Effector memory CD8-positive, alpha-beta T cell (primary cell): ENCODE data around the gene AP1M2.

Source experiments
- ATAC-seq: fragments of 150-1000 bp; cut with Tn5 transposase; replicated peaks from 2 replicates; pipeline ENCODE4 v1.10.0; 2021; ENCODE audit warnings: mild to moderate bottlenecking, moderate library complexity
- DNase-seq, 3 experiments: peaks; one replicate each; pipeline ENCODE4 v3.0.0; 2021
- H3K27ac Mint-ChIP-seq, 2 donors: one replicate each; pipeline ENCODE4 v1.8.0; 2022; ENCODE audit warnings: mild to moderate bottlenecking in 2 of 2, mixed read lengths in 2 of 2, moderate library complexity in 2 of 2
- H3K27me3 Mint-ChIP-seq, 2 donors: one replicate each; pipeline ENCODE4 v1.8.0; 2022; ENCODE audit warnings: mixed read lengths in 2 of 2
- H3K36me3 Mint-ChIP-seq: one replicate; pipeline ENCODE4 v1.8.0; 2022; ENCODE audit warnings: mild to moderate bottlenecking, moderate library complexity, mixed read lengths; ENCODE audit not compliant: insufficient read depth
- H3K4me1 Mint-ChIP-seq, 2 donors: one replicate each; pipeline ENCODE4 v1.8.0; 2022; ENCODE audit warnings: low read depth in 2 of 2, mixed read lengths in 2 of 2
- H3K4me3 Mint-ChIP-seq, 2 donors: one replicate each; pipeline ENCODE4 v1.8.0; 2022; ENCODE audit warnings: mild to moderate bottlenecking in 2 of 2, mixed read lengths in 2 of 2, moderate library complexity in 2 of 2
- H3K9me3 Mint-ChIP-seq, 2 donors: one replicate each; pipeline ENCODE4 v1.8.0; 2022; ENCODE audit warnings: mixed read lengths in 2 of 2
- total RNA-seq, 9 experiments: gene quantifications; one replicate each; lab custom pipeline; 2026; lab: John Stamatoyannopoulos, UW

AP1M2 gene
- total RNA-seq, result 0 to 0.18 (median 0) reads per million in 9 experiments

GRCh38 chr19:10587022-10587838 is at the start of gene AP1M2:
TSS of gene AP1M2 (minus strand) at chr19:10587312. CDS start at chr19:10587231, 81 bp downstream.
- no peak for DNase-seq
- Mint-ChIP-seq H3K27me3 (peaks cover 0 to 9% of the 10 kb centered on the region in 2 donors), H3K27ac (no peak within 1 kb of the TSS), H3K4me3 (no peak within 1 kb of the TSS), H3K9me3 (no peaks in the 10 kb centered on the region), H3K36me3 (no peaks in the 10 kb centered on the region), H3K4me1 (peaks cover 13 to 16% of the 10 kb centered on the region in 2 donors)
- no peak for ATAC-seq

DNA sequence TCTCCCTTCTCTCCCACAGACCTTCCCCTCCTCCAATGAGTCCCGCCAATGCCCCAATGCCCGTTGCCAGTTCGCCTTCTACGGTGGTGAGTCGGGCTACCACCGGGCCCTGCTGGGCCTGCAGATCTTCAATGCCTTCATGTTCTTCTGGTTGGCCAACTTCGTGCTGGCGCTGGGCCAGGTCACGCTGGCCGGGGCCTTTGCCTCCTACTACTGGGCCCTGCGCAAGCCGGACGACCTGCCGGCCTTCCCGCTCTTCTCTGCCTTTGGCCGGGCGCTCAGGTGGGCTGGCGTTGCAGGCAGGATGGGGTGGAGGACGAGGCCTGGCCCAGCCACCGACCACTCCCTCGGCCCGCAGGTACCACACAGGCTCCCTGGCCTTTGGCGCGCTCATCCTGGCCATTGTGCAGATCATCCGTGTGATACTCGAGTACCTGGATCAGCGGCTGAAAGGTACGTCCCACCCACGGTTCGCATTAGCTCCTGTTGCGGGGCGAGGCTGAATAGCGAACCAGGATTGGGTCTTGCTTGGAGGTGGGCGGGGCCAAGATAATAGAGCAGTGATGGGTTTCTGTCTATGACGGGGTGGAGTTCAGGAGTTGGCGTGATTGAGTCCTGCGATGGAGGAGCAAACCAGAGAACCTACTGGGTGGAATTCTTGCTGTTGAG is 49.3 kb upstream of the AP1M2 start:
- Mint-ChIP-seq H3K4me1 (peaks cover 10 to 17% of the 10 kb centered on the region in 2 donors), H3K9me3 (no peaks in the 10 kb centered on the region), H3K4me3 (no peak overlapping the region), H3K27me3 (no peaks in the 10 kb centered on the region), H3K36me3 (peaks cover 91% of the 10 kb centered on the region), H3K27ac (no peak overlapping the region)
- DNase-seq (no peak), ATAC-seq (no peak)

DNA sequence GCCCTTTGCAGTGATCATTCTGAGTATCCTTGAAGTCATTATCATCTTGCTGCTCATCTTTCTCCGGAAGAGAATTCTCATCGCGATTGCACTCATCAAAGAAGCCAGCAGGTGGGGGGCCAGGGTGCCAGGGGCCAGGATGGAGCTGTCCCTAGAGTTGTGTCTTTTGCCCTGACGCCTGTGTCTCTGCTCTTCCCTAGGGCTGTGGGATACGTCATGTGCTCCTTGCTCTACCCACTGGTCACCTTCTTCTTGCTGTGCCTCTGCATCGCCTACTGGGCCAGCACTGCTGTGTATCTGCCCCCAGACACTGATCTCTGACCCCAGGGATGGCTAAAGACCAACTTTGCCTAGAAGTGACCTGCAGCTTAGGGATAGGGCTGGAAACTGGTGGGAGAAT is 47.9 kb upstream of the AP1M2 start:
- H3K27ac Mint-ChIP-seq, result no peak overlapping the region
- no peak overlapping the region for H3K4me3 Mint-ChIP-seq
- DNase-seq (no peak), ATAC-seq (no peak)
- H3K9me3 Mint-ChIP-seq, result no peaks in the 10 kb centered on the region
- peaks cover 10 to 21% of the 10 kb centered on the region in 2 donors for H3K4me1 Mint-ChIP-seq
- H3K27me3 Mint-ChIP-seq, result no peaks in the 10 kb centered on the region
- peaks cover 91% of the 10 kb centered on the region for H3K36me3 Mint-ChIP-seq

DNA sequence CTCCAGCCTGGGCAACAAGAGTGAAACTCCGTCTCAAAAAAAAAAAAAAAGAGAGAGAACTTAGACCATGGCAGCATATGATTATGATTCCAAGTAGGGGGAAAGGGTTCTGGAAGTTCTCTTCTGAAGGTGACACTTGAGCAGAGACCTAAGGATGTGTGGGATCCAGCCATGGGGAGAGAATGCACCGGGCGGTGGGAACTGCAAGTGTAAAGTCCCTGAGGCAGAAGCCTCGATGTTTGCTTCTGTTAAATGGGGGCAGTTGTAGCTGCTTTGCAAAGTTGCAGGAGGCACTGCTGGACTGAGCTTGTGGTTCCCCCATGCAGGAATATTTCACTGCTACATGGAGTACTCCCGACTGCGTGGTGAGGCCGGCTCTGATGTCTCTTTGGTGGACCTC is 47.3 kb upstream of the AP1M2 start:
- peaks cover 93% of the 10 kb centered on the region for H3K36me3 Mint-ChIP-seq
- H3K4me3 Mint-ChIP-seq, result no peak overlapping the region
- H3K27ac Mint-ChIP-seq, result no peak overlapping the region
- DNase-seq (no peak), ATAC-seq (no peak)
- no peaks in the 10 kb centered on the region for H3K9me3 Mint-ChIP-seq
- H3K27me3 Mint-ChIP-seq, result no peaks in the 10 kb centered on the region
- H3K4me1 Mint-ChIP-seq, result peaks cover 10 to 21% of the 10 kb centered on the region in 2 donors

GRCh38 chr19:10631874-10632273 is 44.8 kb upstream of the AP1M2 start:
- no peaks in the 10 kb centered on the region for H3K9me3 Mint-ChIP-seq
- no peak overlapping the region for H3K4me3 Mint-ChIP-seq
- H3K27ac Mint-ChIP-seq, result no peak overlapping the region
- ATAC-seq, result no peak
- peaks cover 4 to 14% of the 10 kb centered on the region in 2 donors for H3K4me1 Mint-ChIP-seq
- no peaks in the 10 kb centered on the region for H3K27me3 Mint-ChIP-seq
- H3K36me3 Mint-ChIP-seq, result peaks cover 95% of the 10 kb centered on the region
- no peak for DNase-seq

DNA sequence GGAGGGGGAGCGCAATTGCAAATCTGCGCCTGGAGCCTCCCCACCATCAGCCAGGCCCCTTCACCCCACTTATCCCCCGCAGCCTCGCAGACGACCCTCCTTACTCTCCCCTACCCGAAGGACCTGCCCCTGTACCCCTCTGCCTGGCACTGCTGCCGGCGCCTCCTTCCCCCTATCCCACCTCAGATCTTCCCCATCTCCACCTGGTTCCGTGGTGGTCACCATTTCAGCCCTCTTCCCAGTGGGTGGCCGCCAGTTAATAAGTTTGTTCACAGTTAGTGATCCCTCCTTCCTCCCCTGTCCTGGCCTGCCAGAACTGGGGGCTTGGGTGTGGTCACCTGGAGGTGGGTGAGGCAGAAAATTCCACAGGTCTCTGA is 38.6 kb upstream of the AP1M2 start:
- H3K4me3 Mint-ChIP-seq, result peak overlapping the region; percentile 31 to 48
- peaks cover 59% of the 10 kb centered on the region for H3K36me3 Mint-ChIP-seq

DNA sequence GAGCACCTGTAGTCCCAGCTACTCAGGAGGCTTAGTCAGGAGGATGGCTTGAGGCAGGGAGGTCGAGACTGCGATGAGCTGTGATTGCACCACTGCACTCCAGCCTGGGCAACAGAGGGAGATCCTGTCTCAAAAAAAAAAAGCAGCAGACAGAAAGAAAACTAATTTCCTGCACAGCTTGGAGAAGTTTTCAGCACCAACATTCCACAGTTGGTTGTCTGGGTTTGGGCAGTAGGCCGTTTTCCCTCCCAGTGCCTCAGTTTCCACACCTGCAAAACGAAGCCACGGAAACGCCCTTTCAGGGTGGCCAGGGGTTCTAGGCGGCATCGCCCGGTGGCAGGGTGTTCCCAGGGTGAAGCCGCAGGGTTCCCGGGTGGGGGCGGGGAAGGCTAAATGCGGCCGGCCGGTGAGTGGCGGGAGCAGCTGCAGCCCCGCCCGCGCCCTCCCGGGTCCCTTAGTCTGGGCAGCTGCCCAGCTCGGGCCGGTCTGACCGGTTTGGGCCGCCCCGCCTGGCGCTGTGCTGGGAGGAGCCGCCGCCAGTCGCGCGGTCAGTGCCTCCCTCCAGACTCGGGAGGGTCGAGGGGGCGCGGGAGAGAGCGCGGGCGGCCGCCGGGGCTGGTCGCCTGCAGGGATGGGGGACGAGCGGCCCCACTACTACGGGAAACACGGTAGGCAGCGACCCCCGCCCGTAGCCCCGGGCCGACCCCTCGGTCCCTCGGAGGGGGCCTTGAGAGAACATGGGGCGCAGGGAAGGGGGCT is 38.1 kb upstream of the AP1M2 start, which contains the start of gene SLC44A2:
Gene SLC44A2, plus strand, starts transcription at position 551 of the 759 bp plus-strand sequence. Its CDS starts 81 bp downstream, at position 632.
- DNase-seq (no peak), ATAC-seq (peak; percentile 5)
- Mint-ChIP-seq H3K36me3 (peaks cover 59% of the 10 kb centered on the region), H3K4me1 (peaks cover 28 to 41% of the 10 kb centered on the region in 2 donors), H3K9me3 (no peaks in the 10 kb centered on the region), H3K27me3 (no peaks in the 10 kb centered on the region), H3K4me3 (peak within 1 kb of the TSS; percentile 58 to 74), H3K27ac (peak within 1 kb of the TSS; percentile 83 to 86)

More for the DNA sequence above, 38.6 kb upstream of the AP1M2 start:
- Mint-ChIP-seq H3K27ac (peak overlapping the region in 1 of 2 donors; percentile 80), H3K27me3 (no peaks in the 10 kb centered on the region), H3K4me1 (peaks cover 25 to 37% of the 10 kb centered on the region in 2 donors), H3K9me3 (no peaks in the 10 kb centered on the region)
- DNase-seq (no peak), ATAC-seq (no peak)

GRCh38 chr19:10624585-10624984 is 37.5 kb upstream of the AP1M2 start:
- Mint-ChIP-seq H3K4me1 (peaks cover 28 to 41% of the 10 kb centered on the region in 2 donors), H3K9me3 (no peaks in the 10 kb centered on the region), H3K4me3 (peak overlapping the region; percentile 58 to 74), H3K27me3 (no peaks in the 10 kb centered on the region), H3K36me3 (peaks cover 58% of the 10 kb centered on the region), H3K27ac (peak overlapping the region; percentile 83 to 86)
- ATAC-seq, result peak; percentile 98
- DNase-seq, result peak in 2 of 3 experiments; percentile 21

- H3K36me3 Mint-ChIP-seq, result peaks cover 47% of the 10 kb centered on the region
- DNase-seq (no peak), ATAC-seq (no peak)
- H3K27me3 Mint-ChIP-seq, result no peaks in the 10 kb centered on the region
- peak overlapping the region; percentile 68 to 88 for H3K27ac Mint-ChIP-seq
- H3K4me1 Mint-ChIP-seq, result peaks cover 35 to 43% of the 10 kb centered on the region in 2 donors
- H3K4me3 Mint-ChIP-seq, result peak overlapping the region in 1 of 2 donors; percentile 47
- H3K9me3 Mint-ChIP-seq, result no peaks in the 10 kb centered on the region
Observed at GRCh38 chr19:10621966-10622365, 34.9 kb upstream of the AP1M2 start.

DNA sequence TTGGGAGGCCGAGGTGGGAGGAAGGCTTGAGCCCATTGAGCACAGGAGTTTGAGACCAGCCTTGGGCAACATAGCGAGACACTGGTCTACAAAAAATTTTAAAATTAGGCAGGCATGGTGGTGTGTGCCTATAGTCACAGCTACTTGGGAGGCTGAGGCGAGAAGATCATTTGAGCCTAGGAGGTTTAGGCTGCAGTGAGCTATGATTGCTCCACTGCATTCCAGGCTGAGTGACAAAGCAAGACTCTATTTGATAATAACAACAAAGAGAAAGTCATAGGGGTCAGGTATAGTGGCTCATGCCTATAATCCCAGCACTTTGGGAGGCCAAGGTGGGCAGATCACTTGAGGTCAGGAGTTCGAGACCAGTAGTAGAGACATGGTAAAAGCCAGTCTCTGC is 33.7 kb upstream of the AP1M2 start:
- Mint-ChIP-seq H3K4me1 (peaks cover 36 to 44% of the 10 kb centered on the region in 2 donors), H3K27me3 (no peaks in the 10 kb centered on the region), H3K36me3 (peaks cover 41% of the 10 kb centered on the region), H3K4me3 (no peak overlapping the region), H3K27ac (peak overlapping the region; percentile 68 to 82), H3K9me3 (no peaks in the 10 kb centered on the region)
- no peak for DNase-seq
- no peak for ATAC-seq

DNA sequence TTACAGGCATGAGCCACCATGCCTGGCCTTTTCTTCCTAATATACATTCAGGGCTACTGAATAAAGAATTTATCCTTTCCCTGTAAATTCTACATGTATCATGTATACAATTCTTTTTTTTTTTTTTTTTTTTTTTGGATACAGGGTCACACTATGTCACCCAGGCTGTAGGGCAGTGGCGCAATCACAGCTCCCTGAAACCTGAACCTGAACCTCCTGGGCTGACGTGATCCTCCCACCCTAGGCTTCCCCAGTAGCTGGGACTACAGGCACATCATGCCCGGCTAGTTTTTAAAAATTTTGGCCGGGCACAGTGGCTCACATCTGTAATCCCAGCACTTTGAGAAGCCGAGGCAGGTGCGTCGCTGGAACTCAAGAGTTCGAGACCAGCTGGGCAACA is 31.7 kb upstream of the AP1M2 start:
- no peak for ATAC-seq
- Mint-ChIP-seq H3K27me3 (no peaks in the 10 kb centered on the region), H3K9me3 (no peaks in the 10 kb centered on the region), H3K4me1 (peaks cover 32 to 37% of the 10 kb centered on the region in 2 donors), H3K27ac (peak overlapping the region in 1 of 2 donors; percentile 59), H3K4me3 (no peak overlapping the region), H3K36me3 (peaks cover 45% of the 10 kb centered on the region)
- DNase-seq, result no peak

DNA sequence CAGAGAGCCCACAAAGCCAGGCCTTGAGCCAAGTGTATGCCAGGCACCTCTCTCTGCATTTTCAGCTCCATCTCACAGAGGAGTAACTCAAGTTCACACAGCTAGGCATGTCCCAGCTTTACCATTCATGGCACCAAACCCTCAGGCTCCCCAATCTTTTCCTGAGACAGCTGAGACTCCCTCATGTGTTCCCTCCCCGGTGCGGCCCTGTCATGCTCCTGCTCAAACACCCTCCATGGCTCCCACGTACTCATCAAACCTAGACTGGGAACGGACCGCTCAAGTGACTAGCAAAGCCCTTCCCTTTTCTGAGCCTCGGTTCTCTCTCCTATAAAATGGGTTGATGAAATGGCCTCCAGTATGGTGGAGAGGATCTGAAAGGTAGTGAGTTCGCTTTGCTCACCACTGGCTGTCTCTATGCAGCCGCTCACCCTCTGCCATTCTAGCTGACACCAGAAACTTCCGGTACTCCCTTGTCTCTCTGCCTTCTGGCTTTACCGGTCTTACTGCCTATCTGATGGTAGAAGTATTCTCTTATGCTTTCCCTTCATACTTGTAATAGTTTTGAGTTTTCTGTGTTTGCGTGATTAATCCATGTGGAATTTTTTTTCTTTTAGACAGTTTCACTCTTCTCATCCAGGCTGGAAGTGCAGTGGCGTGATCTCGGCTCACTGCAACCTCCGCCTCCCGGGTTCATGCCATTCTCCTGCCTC is 30.5 kb upstream of the AP1M2 start:
- ATAC-seq (no peak), DNase-seq (no peak)
- no peaks in the 10 kb centered on the region for H3K9me3 Mint-ChIP-seq
- peak overlapping the region; percentile 17 to 37 for H3K4me3 Mint-ChIP-seq
- H3K27me3 Mint-ChIP-seq, result no peaks in the 10 kb centered on the region
- H3K36me3 Mint-ChIP-seq, result peaks cover 50% of the 10 kb centered on the region
- peak overlapping the region; percentile 68 to 76 for H3K27ac Mint-ChIP-seq
- H3K4me1 Mint-ChIP-seq, result peaks cover 35 to 39% of the 10 kb centered on the region in 2 donors
